ENCODE data around the gene ACSF3.

DNA sequence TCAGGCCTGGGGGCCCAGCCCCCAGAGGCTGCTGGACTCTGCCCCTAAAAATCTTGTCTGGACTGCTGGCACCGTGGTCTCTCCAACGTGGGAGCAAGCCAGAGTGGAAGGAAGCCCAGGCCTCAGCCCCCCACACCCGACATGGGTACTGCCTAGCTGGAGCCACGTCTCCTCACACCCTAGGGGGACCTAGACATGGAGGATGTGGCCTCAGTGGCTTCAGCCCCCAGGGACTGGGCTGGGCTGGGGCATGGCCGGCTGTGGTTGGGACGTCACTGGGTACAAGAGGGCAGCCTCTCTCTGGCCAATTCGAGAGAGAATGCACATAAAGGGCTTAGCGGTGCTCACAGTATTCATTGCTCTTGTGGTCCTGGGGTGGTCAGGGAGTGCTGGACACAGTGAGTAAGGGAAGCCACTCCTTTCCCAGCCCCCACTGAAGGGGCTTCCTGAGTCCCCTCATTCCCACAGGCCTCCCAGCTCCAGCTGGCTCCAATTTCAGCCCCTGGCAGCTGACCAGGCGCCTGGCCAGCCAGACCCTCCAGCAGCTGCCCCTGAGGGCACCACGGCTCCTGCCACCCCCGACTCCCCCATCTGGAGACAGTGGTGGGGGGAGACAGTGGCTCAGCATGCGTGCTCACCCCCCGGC lies 79.0 kb downstream of the ACSF3 start:
- TF ChIP-seq CTCF (IDR thresholded peaks at IDR 0.05) (no peak), EP300 (IDR thresholded peaks at IDR 0.05) (no peak)
